Osteoblast (primary cell): Measurements from ENCODE around the gene CFAP100. TPM values are rescaled to one million over a fixed set of nuclear protein-coding genes. Genes with fewer than 3 reads are reported as not detected.

Experiments used
- DNase-seq: peaks from one replicate; pipeline ENCODE4 v3.0.0; 2011; ENCODE audit warnings: low spot score, mixed read lengths; ENCODE audit not compliant: insufficient read length; ENCODE audit errors: missing footprints
- H2AFZ ChIP-seq: 2 replicates; pipeline ENCODE4 v1.6.0; 2011; ENCODE audit warnings: mild to moderate bottlenecking, low read length
- H3K27ac ChIP-seq: 2 replicates; pipeline ENCODE4 v1.5.1; 2011; ENCODE audit warnings: mild to moderate bottlenecking, low read depth, low read length, moderate library complexity
- H3K27me3 ChIP-seq: 2 replicates; pipeline ENCODE4 v1.6.0; 2012; ENCODE audit warnings: mild to moderate bottlenecking, control low read depth, inconsistent platforms, low read length, moderate library complexity; ENCODE audit not compliant: insufficient read depth
- H3K36me3 ChIP-seq: 2 replicates; pipeline ENCODE4 v1.5.1; 2011; ENCODE audit warnings: mild to moderate bottlenecking, low read length, control low read depth, moderate library complexity; ENCODE audit not compliant: insufficient read depth
- H3K4me1 ChIP-seq: 2 replicates; pipeline ENCODE4 v1.5.1; 2011; ENCODE audit warnings: mild to moderate bottlenecking, low read length, control low read depth, moderate library complexity; ENCODE audit not compliant: insufficient read depth
- H3K4me2 ChIP-seq: 2 replicates; pipeline ENCODE4 v1.6.0; 2011; ENCODE audit warnings: mild to moderate bottlenecking, low read length; ENCODE audit not compliant: insufficient read depth
- H3K4me3 ChIP-seq: fragments of 200-600 bp; sonication (generic); 3 replicates; pipeline ENCODE4 v1.5.1; 2012; ENCODE audit warnings: mild to moderate bottlenecking, low read length, inconsistent platforms; ENCODE audit not compliant: insufficient read depth
- H3K79me2 ChIP-seq: 2 replicates; pipeline ENCODE4 v1.6.0; 2012; ENCODE audit warnings: mild to moderate bottlenecking, low read length, control low read depth, inconsistent platforms; ENCODE audit not compliant: insufficient read depth
- H3K9me3 ChIP-seq: 2 replicates; pipeline ENCODE4 v1.5.1; 2011; ENCODE audit warnings: low read depth, low read length, control low read depth
- H4K20me1 ChIP-seq: 2 replicates; pipeline ENCODE4 v1.6.0; 2012; ENCODE audit warnings: mild to moderate bottlenecking, low read length, control low read depth; ENCODE audit not compliant: insufficient read depth
- total RNA-seq: library from RNA; depleted of rRNA; stranded (reverse); fragments of >200 nt; gene quantifications from 2 replicates; pipeline ENCODE4 v1.2.3, GENCODE V29; 2012
- TF ChIP-seq, protein P1 (sequence below): IDR thresholded peaks from 2 replicates; pipeline ENCODE4 v1.5.1; 2011; ENCODE audit warnings: mild to moderate bottlenecking, low read depth, low read length, moderate library complexity; ENCODE audit errors: extremely low read depth

CFAP100 gene
- total RNA-seq, 1 donor = not detected

DNA sequence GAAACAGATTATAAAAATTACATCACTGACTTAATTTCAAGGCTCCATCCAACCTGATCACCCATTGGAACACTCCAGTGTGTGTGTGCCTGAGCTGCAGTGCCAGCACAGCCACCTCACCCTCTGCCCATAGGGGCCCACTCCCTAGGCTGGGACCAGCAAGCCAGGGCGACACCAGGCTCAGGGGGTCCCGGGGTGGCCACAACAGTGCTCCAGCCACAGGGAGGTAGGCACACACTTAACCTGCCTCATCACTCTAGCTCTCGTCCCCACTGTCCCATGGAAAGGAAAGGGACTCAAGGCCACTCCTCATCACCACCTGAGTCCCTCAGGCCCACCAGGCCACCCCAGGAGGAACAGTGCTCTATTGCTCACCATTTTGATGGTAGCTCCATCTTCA lies 56.0 kb downstream of the CFAP100 start:
- TF ChIP-seq, protein P1, sequence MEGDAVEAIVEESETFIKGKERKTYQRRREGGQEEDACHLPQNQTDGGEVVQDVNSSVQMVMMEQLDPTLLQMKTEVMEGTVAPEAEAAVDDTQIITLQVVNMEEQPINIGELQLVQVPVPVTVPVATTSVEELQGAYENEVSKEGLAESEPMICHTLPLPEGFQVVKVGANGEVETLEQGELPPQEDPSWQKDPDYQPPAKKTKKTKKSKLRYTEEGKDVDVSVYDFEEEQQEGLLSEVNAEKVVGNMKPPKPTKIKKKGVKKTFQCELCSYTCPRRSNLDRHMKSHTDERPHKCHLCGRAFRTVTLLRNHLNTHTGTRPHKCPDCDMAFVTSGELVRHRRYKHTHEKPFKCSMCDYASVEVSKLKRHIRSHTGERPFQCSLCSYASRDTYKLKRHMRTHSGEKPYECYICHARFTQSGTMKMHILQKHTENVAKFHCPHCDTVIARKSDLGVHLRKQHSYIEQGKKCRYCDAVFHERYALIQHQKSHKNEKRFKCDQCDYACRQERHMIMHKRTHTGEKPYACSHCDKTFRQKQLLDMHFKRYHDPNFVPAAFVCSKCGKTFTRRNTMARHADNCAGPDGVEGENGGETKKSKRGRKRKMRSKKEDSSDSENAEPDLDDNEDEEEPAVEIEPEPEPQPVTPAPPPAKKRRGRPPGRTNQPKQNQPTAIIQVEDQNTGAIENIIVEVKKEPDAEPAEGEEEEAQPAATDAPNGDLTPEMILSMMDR = no peak
- no peak for DNase-seq

DNA sequence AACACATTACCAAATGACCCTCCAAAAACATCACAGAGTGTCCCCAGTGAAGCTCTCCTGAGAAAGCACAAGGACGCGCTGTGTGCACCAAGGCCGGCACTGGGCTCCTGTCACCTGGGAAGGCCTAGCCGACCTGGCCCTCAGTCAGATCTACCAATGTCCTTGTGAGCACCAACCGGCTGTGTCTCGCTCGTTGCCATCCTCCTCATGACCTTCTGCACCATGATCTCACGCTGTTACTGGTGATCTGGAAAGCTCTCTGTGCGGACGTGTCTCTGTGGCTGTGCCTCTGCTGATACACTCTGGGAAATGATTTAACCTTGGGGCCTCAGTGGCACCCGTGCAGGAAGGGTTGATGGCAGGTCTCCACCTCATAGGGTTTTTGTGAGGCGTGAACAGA lies 56.8 kb downstream of the CFAP100 start:
- Histone ChIP-seq H3K9me3 (no peaks in the 10 kb centered on the region), H3K36me3 (peaks cover 38% of the 10 kb centered on the region), H4K20me1 (peaks cover 9% of the 10 kb centered on the region), H3K27ac (no peak overlapping the region), H3K27me3 (no peaks in the 10 kb centered on the region), H3K4me2 (no peak overlapping the region), H2AFZ (no peak overlapping the region), H3K4me1 (no peaks in the 10 kb centered on the region), H3K4me3 (no peak overlapping the region), H3K79me2 (peaks cover 9% of the 10 kb centered on the region)
- TF ChIP-seq, protein P1 = no peak
- DNase-seq = no peak

More for the DNA sequence above, 56.0 kb downstream of the CFAP100 start:
- Histone ChIP-seq H2AFZ (no peak overlapping the region), H3K9me3 (no peaks in the 10 kb centered on the region), H3K27ac (no peak overlapping the region), H3K79me2 (peaks cover 4% of the 10 kb centered on the region), H3K27me3 (no peaks in the 10 kb centered on the region), H4K20me1 (peaks cover 7% of the 10 kb centered on the region), H3K4me2 (no peak overlapping the region), H3K36me3 (peaks cover 34% of the 10 kb centered on the region), H3K4me3 (no peak overlapping the region), H3K4me1 (no peaks in the 10 kb centered on the region)

DNA sequence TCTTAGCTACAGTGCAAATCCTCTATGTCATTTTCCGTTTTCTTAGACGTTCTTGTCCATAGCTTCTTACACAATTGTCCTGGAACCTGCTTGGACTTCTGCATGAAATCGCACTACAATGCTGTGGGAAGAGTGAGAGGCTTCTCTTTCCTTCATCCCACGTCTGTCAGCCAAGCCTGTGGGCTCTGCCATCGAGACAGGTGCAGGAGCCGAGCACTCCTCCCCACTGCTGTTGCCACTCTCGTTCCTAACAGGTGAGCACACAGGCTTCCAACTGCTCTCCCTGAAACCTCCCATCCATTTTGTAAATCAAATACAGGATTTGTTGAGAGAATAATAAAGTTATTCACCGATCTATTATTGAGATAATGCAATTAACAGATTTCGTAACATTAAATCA lies 57.5 kb downstream of the CFAP100 start:
- H3K27me3 ChIP-seq = no peaks in the 10 kb centered on the region
- H4K20me1 ChIP-seq = peaks cover 15% of the 10 kb centered on the region
- no peak for DNase-seq
- no peak overlapping the region for H3K4me3 ChIP-seq
- TF ChIP-seq, protein P1 = no peak
- peaks cover 41% of the 10 kb centered on the region for H3K36me3 ChIP-seq
- peaks cover 16% of the 10 kb centered on the region for H3K79me2 ChIP-seq
- H3K9me3 ChIP-seq = no peaks in the 10 kb centered on the region
- H3K4me2 ChIP-seq = no peak overlapping the region
- no peak overlapping the region for H2AFZ ChIP-seq
- H3K4me1 ChIP-seq = no peaks in the 10 kb centered on the region
- no peak overlapping the region for H3K27ac ChIP-seq

DNA sequence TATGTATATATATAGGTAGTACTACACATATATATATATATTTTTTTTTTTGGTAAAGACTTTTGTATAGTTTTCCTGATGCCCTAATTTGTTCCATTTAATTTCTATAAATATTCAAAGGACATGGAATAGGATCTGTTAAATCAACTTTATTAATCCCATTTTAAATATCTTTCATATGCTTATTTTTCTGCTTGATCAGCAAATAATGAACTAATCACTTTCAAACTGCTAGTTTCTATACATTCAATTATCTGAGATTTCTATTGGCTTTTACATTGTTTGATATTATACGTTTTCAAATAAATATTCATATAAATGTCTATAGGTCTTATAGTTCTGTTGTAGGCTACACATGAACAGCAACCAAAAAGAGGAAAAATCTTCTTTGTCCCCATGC lies 59.3 kb downstream of the CFAP100 start:
- Histone ChIP-seq H3K9me3 (no peaks in the 10 kb centered on the region), H3K27me3 (no peaks in the 10 kb centered on the region), H3K27ac (no peak overlapping the region), H3K4me3 (no peak overlapping the region), H3K4me2 (no peak overlapping the region), H2AFZ (no peak overlapping the region), H4K20me1 (peaks cover 19% of the 10 kb centered on the region), H3K79me2 (peaks cover 23% of the 10 kb centered on the region), H3K36me3 (peaks cover 54% of the 10 kb centered on the region), H3K4me1 (no peaks in the 10 kb centered on the region)
- no peak for DNase-seq
- TF ChIP-seq, protein P1 = no peak
